CD4-positive, alpha-beta memory T cell (primary cell): Measurements from ENCODE around the gene MIOS. TPM values are rescaled to one million over a fixed set of nuclear protein-coding genes. Genes with fewer than 3 reads are reported as not detected.

Experiments
- CTCF ChIA-PET: fragments of 350-600 bp; sonication (Branson Sonifier 250); formaldehyde crosslinking; loops from one replicate; lab custom pipeline; 2021; ENCODE audit warnings: inconsistent platforms; ENCODE audit not compliant: partially characterized antibody; lab: Charles Lee
- POLR2A ChIA-PET: fragments of 350-600 bp; sonication (Branson Sonifier 250); formaldehyde crosslinking; loops from one replicate; lab custom pipeline; 2021; ENCODE audit not compliant: partially characterized antibody; lab: Charles Lee
- DNase-seq, 5 donors: peaks; one replicate each; pipeline versions ENCODE4 v3.0.0 to v3.0.0-alpha.2; 2020 to 2022; ENCODE audit warnings: mixed read lengths in 1 of 5
- H3K27ac ChIP-seq: one replicate; pipeline ENCODE4 v1.7.0; 2013; ENCODE audit warnings: low read depth, low read length
- H3K27me3 ChIP-seq: 2 replicates; pipeline ENCODE4 v1.7.0; 2013; ENCODE audit warnings: mild to moderate bottlenecking, low read length, moderate library complexity; ENCODE audit not compliant: insufficient read depth
- H3K36me3 ChIP-seq: 2 replicates; pipeline ENCODE4 v1.7.0; 2013; ENCODE audit warnings: mild to moderate bottlenecking, low read length, moderate library complexity; ENCODE audit not compliant: insufficient read depth
- H3K4me1 ChIP-seq: 2 replicates; pipeline ENCODE4 v1.7.0; 2013; ENCODE audit warnings: mild to moderate bottlenecking, low read length, moderate library complexity; ENCODE audit not compliant: insufficient read depth
- H3K4me3 ChIP-seq, 2 donors: one replicate each; pipeline ENCODE4 v1.7.0; 2013; ENCODE audit warnings: low read length in 2 of 2, mild to moderate bottlenecking in 1 of 2
- H3K9me3 ChIP-seq, 2 donors: one replicate each; pipeline ENCODE4 v1.7.0; 2013; ENCODE audit warnings: low read length in 2 of 2, control low read depth in 1 of 2; ENCODE audit not compliant: control insufficient read depth in 1 of 2
- H3K27ac Mint-ChIP-seq, 7 donors: one replicate each; pipeline ENCODE4 v1.8.0; 2020 to 2021; ENCODE audit warnings: mixed read lengths in 7 of 7, mild to moderate bottlenecking in 6 of 7, inconsistent platforms in 3 of 7, moderate library complexity in 3 of 7
- H3K27me3 Mint-ChIP-seq, 2 donors: one replicate each; pipeline ENCODE4 v1.8.0; 2020 to 2021; ENCODE audit warnings: mixed read lengths in 2 of 2
- H3K36me3 Mint-ChIP-seq, 2 donors: one replicate each; pipeline ENCODE4 v1.8.0; 2020 to 2021; ENCODE audit warnings: mixed read lengths in 2 of 2, inconsistent platforms in 1 of 2, mild to moderate bottlenecking in 1 of 2
- H3K4me1 Mint-ChIP-seq, 4 donors: one replicate each; pipeline ENCODE4 v1.8.0; 2020 to 2021; ENCODE audit warnings: mixed read lengths in 4 of 4, mild to moderate bottlenecking in 1 of 4
- H3K4me3 Mint-ChIP-seq, 8 donors: one replicate each; pipeline ENCODE4 v1.8.0; 2020 to 2021; ENCODE audit warnings: mixed read lengths in 8 of 8, mild to moderate bottlenecking in 7 of 8, moderate library complexity in 6 of 8, inconsistent platforms in 3 of 8
- H3K9me3 Mint-ChIP-seq, 8 donors: one replicate each; pipeline ENCODE4 v1.8.0; 2020 to 2021; ENCODE audit warnings: mixed read lengths in 8 of 8, mild to moderate bottlenecking in 5 of 8, inconsistent platforms in 3 of 8, moderate library complexity in 1 of 8
- intact Hi-C: fragments of 100-400 bp; cut with micrococcal nuclease; formaldehyde crosslinking; loops from one replicate; pipeline ENCODE4 v1.15.1; 2023
- polyA plus RNA-seq, 2 donors: library from polyadenylated mRNA; unstranded; fragments of 300-500 nt; fragmentation: Illumina TruSeq; gene quantifications; one replicate each; pipeline ENCODE4 v1.2.3, GENCODE V29; 2021
- total RNA-seq, 2 experiments: library from RNA; stranded (reverse); gene quantifications; one replicate each; pipeline ENCODE4 v1.2.3, GENCODE V29; 2021

The MIOS gene
- total RNA-seq (10 to 100 TPM; 22.9 to 25.1 TPM), polyA plus RNA-seq (10 to 100 TPM; 15.5 to 16.4 TPM)

- H3K27me3 Mint-ChIP-seq, result no peaks in the 10 kb centered on the region
- CTCF ChIA-PET, result interaction anchor here (1.0 kb wide), 1 partner anchor 464 kb away, joined by 3 read pairs; no protein-coding TSS in a partner anchor
- Histone ChIP-seq H3K27ac (peak within 1 kb of the TSS; percentile 84), H3K27me3 (no peaks in the 10 kb centered on the region), H3K36me3 (no peaks in the 10 kb centered on the region), H3K4me3 (peak within 1 kb of the TSS; percentile 33 to 61), H3K4me1 (peaks cover 47% of the 10 kb centered on the region), H3K9me3 (no peaks in the 10 kb centered on the region)
- intact Hi-C loops, result loop anchor here (1.0 to 5.0 kb wide), 3 partner anchors 73 to 400 kb away; partner anchors contain the start of genes C1GALT1, GLCCI1 and UMAD1
- peak within 1 kb of the TSS in 7 of 8 donors; percentile 76 to 90 (median 82) for H3K4me3 Mint-ChIP-seq
- peak within 1 kb of the TSS; percentile 72 to 95 (median 88) for H3K27ac Mint-ChIP-seq
- DNase-seq, result peak; percentile 79 to 85 (median 84)
- peaks cover 0 to 3% of the 10 kb centered on the region in 2 donors for H3K36me3 Mint-ChIP-seq
- POLR2A ChIA-PET, result interaction anchor here (1.2 to 2.4 kb wide), 5 partner anchors 9 to 384 kb away, joined by 4 to 18 read pairs (median 7); partner anchors contain the start of genes C1GALT1 and UMAD1
- no peaks in the 10 kb centered on the region for H3K9me3 Mint-ChIP-seq
- H3K4me1 Mint-ChIP-seq, result peaks cover 31 to 38% (median 34%) of the 10 kb centered on the region in 4 donors
These were observed at the start of gene MIOS for GRCh38 chr7:7566651-7567611. MIOS (plus strand) TSS chr7:7566884; CDS start chr7:7572476, 5,592 bp downstream.

- peaks cover 0 to 9% of the 10 kb centered on the region in 2 donors for H3K27me3 Mint-ChIP-seq
- CTCF ChIA-PET, result no interaction called here
These were observed 48.9 kb upstream of the MIOS start for GRCh38 chr7:7517754-7518153.

GRCh38 chr7:7519056-7519455, 47.6 kb upstream of the MIOS start:
- H3K4me1 Mint-ChIP-seq, result no peaks in the 10 kb centered on the region
- Histone ChIP-seq H3K27me3 (no peaks in the 10 kb centered on the region), H3K4me3 (no peak overlapping the region), H3K4me1 (no peaks in the 10 kb centered on the region), H3K9me3 (no peaks in the 10 kb centered on the region), H3K36me3 (no peaks in the 10 kb centered on the region), H3K27ac (no peak overlapping the region)
- CTCF ChIA-PET, result no interaction called here
- H3K9me3 Mint-ChIP-seq, result no peaks in the 10 kb centered on the region
- POLR2A ChIA-PET, result no interaction called here
- H3K4me3 Mint-ChIP-seq, result no peak overlapping the region
- no peak overlapping the region for H3K27ac Mint-ChIP-seq
- no peak for DNase-seq
- no peaks in the 10 kb centered on the region for H3K36me3 Mint-ChIP-seq
- peaks cover 0 to 9% of the 10 kb centered on the region in 2 donors for H3K27me3 Mint-ChIP-seq
- intact Hi-C loops, result no loop called here

More at GRCh38 chr7:7517754-7518153, 48.9 kb upstream of the MIOS start:
- no peak for DNase-seq
- Histone ChIP-seq H3K36me3 (no peaks in the 10 kb centered on the region), H3K27ac (no peak overlapping the region), H3K4me1 (no peaks in the 10 kb centered on the region), H3K27me3 (no peaks in the 10 kb centered on the region), H3K4me3 (no peak overlapping the region), H3K9me3 (no peaks in the 10 kb centered on the region)
- Mint-ChIP-seq H3K4me1 (no peaks in the 10 kb centered on the region), H3K27ac (no peak overlapping the region), H3K9me3 (no peaks in the 10 kb centered on the region), H3K36me3 (no peaks in the 10 kb centered on the region), H3K4me3 (no peak overlapping the region)
- intact Hi-C loops, result no loop called here
- POLR2A ChIA-PET, result no interaction called here

GRCh38 chr7:7519528-7519927, 47.2 kb upstream of the MIOS start:
- DNase-seq, result no peak
- Histone ChIP-seq H3K36me3 (no peaks in the 10 kb centered on the region), H3K4me1 (no peaks in the 10 kb centered on the region), H3K27ac (no peak overlapping the region), H3K27me3 (no peaks in the 10 kb centered on the region), H3K4me3 (no peak overlapping the region), H3K9me3 (no peaks in the 10 kb centered on the region)
- ChIA-PET POLR2A (no interaction called here), CTCF (no interaction called here)
- Mint-ChIP-seq H3K36me3 (no peaks in the 10 kb centered on the region), H3K9me3 (no peaks in the 10 kb centered on the region), H3K27ac (no peak overlapping the region), H3K4me3 (no peak overlapping the region), H3K27me3 (peaks cover 0 to 9% of the 10 kb centered on the region in 2 donors), H3K4me1 (no peaks in the 10 kb centered on the region)
- intact Hi-C loops, result no loop called here

- intact Hi-C loops, result no loop called here
- DNase-seq, result no peak
- ChIA-PET CTCF (interaction anchor here (0.5 kb wide), 1 partner anchor 341 kb away, joined by 3 read pairs; no protein-coding TSS in a partner anchor), POLR2A (no interaction called here)
- Histone ChIP-seq H3K4me1 (no peaks in the 10 kb centered on the region), H3K27me3 (no peaks in the 10 kb centered on the region), H3K36me3 (no peaks in the 10 kb centered on the region), H3K4me3 (no peak overlapping the region), H3K9me3 (no peaks in the 10 kb centered on the region), H3K27ac (no peak overlapping the region)
- no peak overlapping the region for H3K4me3 Mint-ChIP-seq
- no peaks in the 10 kb centered on the region for H3K9me3 Mint-ChIP-seq
- peaks cover 0 to 7% of the 10 kb centered on the region in 2 donors for H3K27me3 Mint-ChIP-seq
- H3K36me3 Mint-ChIP-seq, result no peaks in the 10 kb centered on the region
- no peak overlapping the region for H3K27ac Mint-ChIP-seq
- no peaks in the 10 kb centered on the region for H3K4me1 Mint-ChIP-seq
These were observed 45.4 kb upstream of the MIOS start for GRCh38 chr7:7521259-7521658.

- no peak overlapping the region for H3K4me3 ChIP-seq
- H3K9me3 Mint-ChIP-seq, result no peaks in the 10 kb centered on the region
- H3K4me3 Mint-ChIP-seq, result no peak overlapping the region
- CTCF ChIA-PET, result interaction anchor here (0.6 to 0.7 kb wide), 2 partner anchors 100 to 409 kb away, joined by 3 read pairs; no protein-coding TSS in a partner anchor
- intact Hi-C loops, result no loop called here
- H3K27ac ChIP-seq, result no peak overlapping the region
- H3K4me1 Mint-ChIP-seq, result no peaks in the 10 kb centered on the region
- no peaks in the 10 kb centered on the region for H3K27me3 ChIP-seq
- DNase-seq, result no peak
- H3K27me3 Mint-ChIP-seq, result peaks cover 4 to 8% of the 10 kb centered on the region in 2 donors
- no peaks in the 10 kb centered on the region for H3K36me3 Mint-ChIP-seq
- no peaks in the 10 kb centered on the region for H3K4me1 ChIP-seq
- H3K27ac Mint-ChIP-seq, result no peak overlapping the region
- H3K9me3 ChIP-seq, result no peaks in the 10 kb centered on the region
- H3K36me3 ChIP-seq, result no peaks in the 10 kb centered on the region
- POLR2A ChIA-PET, result no interaction called here
These were observed 44.3 kb upstream of the MIOS start for GRCh38 chr7:7522421-7522820.

GRCh38 chr7:7524121-7524520, 42.6 kb upstream of the MIOS start:
- intact Hi-C loops, result no loop called here
- peaks cover 11 to 12% of the 10 kb centered on the region in 2 donors for H3K27me3 Mint-ChIP-seq
- Histone ChIP-seq H3K9me3 (no peaks in the 10 kb centered on the region), H3K27me3 (no peaks in the 10 kb centered on the region), H3K4me1 (no peaks in the 10 kb centered on the region), H3K4me3 (no peak overlapping the region), H3K27ac (no peak overlapping the region), H3K36me3 (no peaks in the 10 kb centered on the region)
- no peak for DNase-seq
- no peak overlapping the region for H3K4me3 Mint-ChIP-seq
- no peaks in the 10 kb centered on the region for H3K36me3 Mint-ChIP-seq
- no peak overlapping the region for H3K27ac Mint-ChIP-seq
- CTCF ChIA-PET, result interaction anchor here (1.3 kb wide), 1 partner anchor 342 kb away, joined by 4 read pairs; no protein-coding TSS in a partner anchor
- H3K9me3 Mint-ChIP-seq, result no peaks in the 10 kb centered on the region
- POLR2A ChIA-PET, result no interaction called here
- H3K4me1 Mint-ChIP-seq, result no peaks in the 10 kb centered on the region
